A549 (cell line): ENCODE data around the gene NR2C1.

Experiments
- CHD2 ChIP-seq: fragments of 150-350 bp; IDR thresholded peaks from 2 replicates; pipeline ENCODE4 v1.6.1; 2014; ENCODE audit warnings: low read length; ENCODE audit not compliant: partially characterized antibody
- CTCF ChIP-seq: fragments of >200 bp; sonication (Bioruptor Twin); formaldehyde crosslinking; IDR thresholded peaks from 3 replicates; pipeline ENCODE4 v1.5.1; 2016
- FOSL2 ChIP-seq, 2 experiments: fragments of 450-650 bp in 1 of 2; fragments of >200 bp in 1 of 2; sonication (Bioruptor Twin) in 1 of 2; formaldehyde crosslinking; IDR thresholded peaks; 2 replicates each; pipeline versions ENCODE4 v1.5.0 to v1.6.1; 2016 to 2020; ENCODE audit warnings: mild to moderate bottlenecking in 1 of 2, moderate library complexity in 1 of 2
- KDM1A ChIP-seq: fragments of 200-600 bp; sonication (generic); IDR thresholded peaks from 2 replicates; pipeline ENCODE4 v1.6.1; 2016; ENCODE audit warnings: low read depth, mild to moderate bottlenecking
- MAX ChIP-seq: IDR thresholded peaks from 2 replicates; pipeline ENCODE4 v1.6.1; 2012
- POLR2A ChIP-seq: IDR thresholded peaks from 2 replicates; pipeline ENCODE4 v1.6.1; 2012; ENCODE audit warnings: mild to moderate bottlenecking, low read length
- RCOR1 ChIP-seq: fragments of 150-350 bp; IDR thresholded peaks from 2 replicates; pipeline ENCODE4 v1.6.1; 2014; ENCODE audit warnings: antibody characterized with exemption, low read length, low read depth
- REST ChIP-seq: fragments of 200-600 bp; sonication (generic); IDR thresholded peaks from 2 replicates; pipeline ENCODE4 v1.6.1; 2016; ENCODE audit warnings: antibody characterized with exemption, mild to moderate bottlenecking, moderate library complexity

- TF ChIP-seq CTCF (no peak), POLR2A (no peak), CHD2 (no peak), REST (no peak), MAX (no peak), FOSL2 (IDR thresholded peaks at IDR 0.05) (no peak), FOSL2 (CRISPR knock-in tag; IDR thresholded peaks at IDR 0.05) (no peak), KDM1A (no peak), RCOR1 (no peak)
Measured at GRCh38 chr12:95017482-95017881, 55.9 kb downstream of the NR2C1 start.
